SIG-M5 treated with dmso at 0.1 percent for 504 hours (cell line): ENCODE data around the gene URM1.

Experiments
- DNase-seq: peaks from one replicate; lab custom pipeline; 2025; ENCODE audit not compliant: unreplicated experiment; lab: John Stamatoyannopoulos, UW

The URM1 gene

GRCh38 chr9:128424268-128424780 lies 53.1 kb downstream of the URM1 start:
- no peak for DNase-seq

- DNase-seq: no peak
Observed at GRCh38 chr9:128428644-128429512, 57.7 kb downstream of the URM1 start.

- no peak for DNase-seq
Observed at GRCh38 chr9:128429513-128430086, 58.4 kb downstream of the URM1 start.

- no peak for DNase-seq
Observed at GRCh38 chr9:128431207-128431606, 60.0 kb downstream of the URM1 start.

- DNase-seq: no peak
Observed at GRCh38 chr9:128434340-128434739, 63.2 kb downstream of the URM1 start.

- no peak for DNase-seq
Observed at GRCh38 chr9:128435611-128436010, 64.4 kb downstream of the URM1 start.

GRCh38 chr9:128438343-128439109 lies 67.4 kb downstream of the URM1 start:
- peak; percentile 77 for DNase-seq

- DNase-seq: no peak
Observed at GRCh38 chr9:128439273-128439672, 68.1 kb downstream of the URM1 start.
